ENCODE measurements around the gene TSPAN10.
"Not testable (repeated sequence)": the region's sequence is repeated elsewhere in the genome, so short reads cannot be mapped to it uniquely, and the experiment has no call there.

TSPAN10 gene

DNA sequence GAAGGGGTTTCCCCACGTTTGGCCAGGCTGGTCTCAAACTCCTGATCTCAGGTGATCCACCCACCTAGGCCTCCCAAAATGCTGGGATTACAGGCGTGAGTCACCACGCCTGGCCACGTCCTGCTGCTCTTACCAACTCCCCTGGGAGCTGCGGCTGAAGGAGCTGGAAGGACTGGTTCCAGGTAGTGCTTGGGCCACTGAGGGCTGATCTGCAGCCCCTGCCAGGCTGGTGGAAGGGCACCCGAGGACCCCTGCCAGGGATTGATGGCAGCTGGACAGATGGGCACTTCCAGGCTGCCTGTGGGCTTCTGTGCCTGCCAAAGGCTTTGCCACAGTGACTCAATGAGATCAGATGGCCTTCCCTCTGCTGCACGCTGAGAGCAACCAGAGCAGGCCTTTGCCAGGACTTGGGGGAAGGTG, 27.1 kb downstream of the TSPAN10 start:
- no peak for DNase-seq

DNA sequence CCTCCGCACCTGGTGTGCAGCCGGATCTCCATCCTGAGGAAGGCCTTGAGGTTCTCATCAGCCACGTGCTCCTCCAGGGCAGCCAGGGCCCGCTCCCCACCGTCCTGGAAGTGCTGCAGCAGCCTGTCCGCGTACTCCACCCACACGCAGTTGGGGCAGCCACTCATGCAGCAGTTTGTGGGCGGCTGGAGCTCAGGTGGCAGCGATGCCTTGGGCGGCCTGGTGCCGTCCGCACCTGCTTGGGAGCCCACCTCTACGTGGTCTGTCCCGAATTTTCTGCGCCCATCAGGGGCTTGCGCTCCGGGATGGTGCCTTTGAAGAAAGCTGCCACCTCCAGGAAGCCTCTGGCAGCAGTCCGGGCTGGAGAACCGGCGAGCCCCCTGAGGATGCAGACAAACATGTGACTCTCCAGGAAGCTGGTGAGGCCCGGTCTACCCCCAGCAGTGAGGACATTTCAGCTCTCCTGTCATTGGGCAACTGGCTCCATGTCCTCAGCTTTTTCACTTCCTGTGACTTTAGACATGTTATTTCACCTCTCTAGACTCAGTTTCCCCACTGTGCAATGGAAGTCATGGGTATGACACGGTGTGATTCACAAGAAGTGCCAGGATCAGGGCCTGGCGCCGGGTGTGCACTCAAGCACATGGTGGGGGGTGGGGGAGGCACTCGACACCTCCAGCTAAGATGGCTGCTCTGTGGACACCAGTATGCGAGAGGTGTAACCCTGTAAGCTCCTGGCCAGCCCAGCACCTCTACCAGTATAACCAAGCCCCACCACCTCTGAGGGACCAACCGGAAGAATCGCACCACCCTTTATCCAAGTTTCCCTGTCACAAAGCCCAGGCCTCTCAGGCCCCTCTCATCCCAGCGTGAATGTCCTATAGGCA, 28.5 kb downstream of the TSPAN10 start:
- DNase-seq = no peak

DNA sequence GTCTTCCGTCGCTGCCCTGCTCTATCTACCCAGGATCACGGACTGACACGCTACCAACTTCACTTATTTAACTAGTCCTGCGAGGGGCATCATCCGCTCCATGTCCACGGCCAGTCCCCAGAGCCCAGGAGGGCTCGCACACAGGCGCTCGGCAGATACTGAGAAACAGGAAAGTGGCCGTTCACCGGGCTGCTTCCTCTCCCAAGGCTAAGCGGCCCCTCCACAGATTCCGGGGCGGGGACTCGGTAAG, 29.0 kb downstream of the TSPAN10 start:
- no peak for DNase-seq

DNA sequence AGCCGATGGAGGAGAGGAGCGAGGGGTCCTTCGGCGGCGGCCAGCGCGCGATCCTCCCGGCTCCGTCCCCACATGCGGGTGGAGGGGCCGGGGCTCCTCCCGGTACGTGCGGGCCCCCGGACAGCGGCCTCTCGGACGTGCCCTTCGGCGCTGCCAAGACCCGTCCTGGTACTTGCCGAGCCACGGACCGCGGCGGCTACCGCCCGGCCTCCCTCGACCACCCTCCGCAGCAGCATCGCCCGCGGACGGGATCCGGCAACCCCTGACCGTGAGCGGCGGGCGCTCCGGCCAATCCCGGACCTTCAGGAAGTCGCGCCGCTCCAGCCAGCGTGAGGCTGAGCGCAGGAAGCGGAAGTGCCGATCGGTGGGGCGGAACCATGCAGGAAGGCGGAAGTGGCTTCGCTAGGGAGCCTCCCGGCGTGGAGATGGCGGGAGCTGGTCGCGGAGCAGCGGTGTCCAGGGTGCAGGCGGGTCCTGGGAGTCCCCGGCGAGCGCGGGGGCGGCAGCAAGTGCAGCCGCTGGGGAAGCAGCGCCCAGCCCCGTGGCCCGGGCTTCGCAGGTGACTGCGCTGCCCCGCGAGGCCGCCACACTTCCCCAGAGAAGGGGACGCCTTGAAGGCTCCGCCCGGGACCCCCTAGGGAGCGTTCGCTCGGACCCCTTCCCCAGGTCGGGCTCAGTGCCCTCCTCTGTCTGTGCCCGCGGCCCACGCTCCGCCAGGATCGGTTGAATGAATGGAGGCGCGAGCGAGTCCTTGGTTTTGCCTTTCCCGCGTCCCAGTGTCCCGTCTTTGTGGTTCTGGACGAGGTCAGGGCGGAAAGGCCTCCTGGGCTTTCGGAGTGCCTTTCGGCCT, 29.6 kb downstream of the TSPAN10 start, which contains the start of the genes CCDC137 and OXLD1:
Gene CCDC137, plus strand, starts transcription at position 396 of the 850 bp plus-strand sequence. Its CDS starts 30 bp downstream, at position 426.
Gene OXLD1, minus strand, starts transcription at position 264 of the 850 bp plus-strand sequence. Its CDS starts 28 bp downstream, at position 236.
- DNase-seq = peak; percentile 84

DNA sequence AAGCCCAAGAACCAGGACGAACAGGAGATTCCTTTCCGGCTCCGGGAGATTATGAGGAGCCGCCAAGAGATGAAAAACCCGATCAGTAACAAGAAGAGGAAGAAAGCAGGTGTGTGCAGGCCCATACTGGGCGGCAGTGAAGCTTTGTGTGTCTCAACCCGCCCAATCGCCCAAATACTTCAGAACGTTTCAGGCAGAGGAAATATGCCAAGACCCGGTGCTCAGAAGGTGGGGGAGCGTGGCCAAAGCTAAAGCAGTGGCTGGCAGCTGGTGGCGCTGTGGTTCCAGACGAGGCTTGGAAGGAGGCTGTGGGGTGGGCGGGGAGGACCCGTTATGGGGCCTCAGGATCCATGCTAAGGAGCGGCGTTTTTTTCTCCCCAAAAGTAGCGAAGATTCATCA, 30.8 kb downstream of the TSPAN10 start:
- DNase-seq = no peak

DNA sequence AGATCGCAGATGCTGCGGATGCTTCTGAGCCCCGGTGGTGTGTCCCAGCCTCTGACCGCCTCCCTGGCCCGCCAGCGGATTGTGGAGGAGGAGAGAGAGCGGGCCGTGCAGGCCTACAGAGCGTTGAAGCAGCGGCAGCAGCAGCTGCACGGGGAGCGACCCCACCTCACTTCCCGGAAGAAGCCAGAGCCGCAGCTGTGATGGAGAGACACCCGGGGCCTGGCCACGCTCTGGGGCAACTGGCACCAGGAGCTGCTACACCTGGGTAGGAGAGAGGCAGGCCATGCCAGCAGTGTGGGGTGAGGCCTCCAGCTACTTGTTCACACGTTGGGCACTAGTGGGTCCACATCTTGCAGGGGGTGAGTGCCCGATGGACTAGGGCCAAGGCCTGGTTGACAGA, 35.5 kb downstream of the TSPAN10 start:
- DNase-seq = no peak

DNA sequence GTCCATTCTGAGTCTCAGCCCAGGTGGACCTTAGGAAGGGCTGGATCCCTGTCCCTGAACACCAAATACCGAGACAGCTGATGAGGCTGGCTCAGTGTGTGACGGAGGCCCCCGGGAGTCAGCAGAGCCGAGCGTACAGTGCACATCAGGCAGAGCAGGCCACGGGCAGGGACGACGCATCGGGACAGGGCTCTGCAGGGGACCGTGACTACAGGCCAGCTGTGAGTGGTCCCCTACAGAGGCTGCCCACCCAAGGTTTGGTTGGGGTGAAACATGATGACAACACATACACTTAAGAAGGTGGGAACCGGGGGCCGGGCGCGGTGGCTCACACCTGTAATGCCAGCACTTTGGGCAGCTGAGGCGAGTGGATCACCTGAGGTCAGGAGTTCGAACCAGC, 36.0 kb downstream of the TSPAN10 start:
- no peak for DNase-seq

DNA sequence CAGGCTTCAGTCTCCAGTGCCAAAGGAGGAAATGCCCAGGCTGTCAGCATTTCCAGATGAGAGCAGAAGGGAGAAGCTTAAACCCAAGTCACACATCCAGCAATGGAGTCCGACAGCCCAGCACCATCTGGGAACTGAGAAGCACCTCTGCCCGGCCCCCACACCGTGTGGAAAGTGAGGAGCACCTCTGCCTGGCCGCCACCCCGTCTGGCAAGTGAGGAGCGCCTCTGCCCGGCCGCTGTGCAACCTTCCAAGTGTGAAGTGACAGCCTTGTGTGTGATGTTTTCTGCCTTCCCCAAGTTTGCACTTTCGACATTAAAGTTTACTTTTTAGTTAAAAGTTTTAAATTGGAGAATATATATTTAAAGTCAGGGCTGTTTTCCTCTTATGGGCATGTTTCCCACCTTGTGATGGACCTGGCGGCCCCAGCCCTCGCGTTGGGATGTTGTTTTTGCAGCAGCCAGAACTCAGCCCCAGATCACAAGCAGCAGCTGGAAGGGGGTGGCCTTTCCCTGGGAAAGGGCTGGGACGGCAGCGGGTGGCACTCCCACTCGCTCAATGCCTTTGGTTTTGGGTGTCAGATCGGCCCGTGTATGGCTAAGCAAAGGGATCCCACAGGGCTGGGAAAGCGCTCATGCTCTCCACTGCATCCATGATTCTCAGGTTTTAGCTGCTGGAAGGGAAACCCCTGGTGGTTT, 36.7 kb downstream of the TSPAN10 start:
- DNase-seq = no peak

DNA sequence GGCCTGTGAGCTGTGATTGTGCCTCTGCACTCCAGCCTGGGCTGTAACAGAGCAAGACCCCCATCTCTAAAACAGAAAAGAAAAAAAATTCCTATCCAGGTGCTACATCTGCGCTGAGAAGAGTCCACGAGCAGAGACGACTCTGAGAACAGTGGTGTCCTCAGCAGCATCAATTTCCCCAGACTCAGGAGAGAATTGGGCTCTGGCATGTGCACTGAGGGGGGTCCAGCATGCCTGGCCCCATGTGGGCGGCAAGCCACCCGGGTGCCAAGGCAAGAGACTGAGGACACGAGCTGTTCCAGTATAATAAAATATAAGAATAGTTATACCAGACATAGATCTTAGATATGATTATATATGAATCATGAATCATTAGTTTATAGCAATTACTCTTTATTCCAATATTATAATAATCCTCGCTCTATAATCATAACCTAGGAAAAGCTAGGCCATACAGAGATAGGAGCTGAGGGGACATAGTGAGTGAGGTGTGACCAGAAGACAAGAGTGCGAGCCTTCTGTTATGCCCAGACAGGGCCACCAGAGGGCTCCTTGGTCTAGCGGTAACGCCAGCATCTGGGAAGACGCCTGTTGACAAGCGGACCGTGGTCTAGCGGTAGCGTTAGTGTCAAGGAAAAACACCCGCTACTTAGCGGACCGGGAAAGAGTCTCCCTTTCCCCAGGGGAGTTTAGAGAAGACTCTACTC, 38.7 kb downstream of the TSPAN10 start:
- not testable (repeated sequence) for DNase-seq

DNA sequence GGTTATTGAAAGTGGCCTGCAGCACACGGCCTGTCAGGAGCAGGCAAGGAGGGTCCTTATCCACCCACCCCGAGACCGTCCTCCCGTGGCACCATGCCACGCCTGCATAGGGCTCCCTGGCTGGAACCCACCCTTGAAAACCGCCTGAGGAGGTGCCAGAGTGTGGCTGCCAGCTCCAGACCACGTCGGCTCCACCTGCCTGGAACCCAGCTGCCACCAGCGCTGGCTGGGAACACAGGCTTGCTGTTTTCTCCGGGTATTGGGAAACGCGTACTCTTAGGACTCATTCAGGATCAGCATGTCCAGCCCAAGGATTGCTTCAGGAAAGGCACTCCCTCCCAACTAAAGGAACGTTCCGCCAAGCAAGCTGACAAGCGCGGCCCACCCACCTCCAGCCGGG, 39.9 kb downstream of the TSPAN10 start:
- DNase-seq = no peak

DNA sequence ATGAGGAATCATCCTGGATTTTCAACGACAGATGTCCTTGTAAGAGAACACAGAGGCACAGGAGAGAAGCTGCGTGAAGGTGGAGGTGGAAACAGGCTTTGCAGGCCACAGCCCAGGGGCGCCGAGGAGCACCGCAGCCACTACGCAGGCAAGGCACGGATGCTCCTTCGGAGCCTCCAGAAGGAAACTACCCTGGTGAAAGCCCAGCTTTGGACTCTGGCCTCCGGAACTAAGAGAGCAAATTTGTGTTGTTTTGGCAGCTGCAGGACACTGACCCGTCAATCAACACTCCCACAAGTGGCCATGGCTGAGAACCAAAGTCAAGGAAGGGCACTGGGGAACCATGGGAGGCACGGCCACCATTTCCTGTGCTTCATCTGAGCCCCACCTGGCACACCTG, 43.2 kb downstream of the TSPAN10 start:
- DNase-seq = no peak

DNA sequence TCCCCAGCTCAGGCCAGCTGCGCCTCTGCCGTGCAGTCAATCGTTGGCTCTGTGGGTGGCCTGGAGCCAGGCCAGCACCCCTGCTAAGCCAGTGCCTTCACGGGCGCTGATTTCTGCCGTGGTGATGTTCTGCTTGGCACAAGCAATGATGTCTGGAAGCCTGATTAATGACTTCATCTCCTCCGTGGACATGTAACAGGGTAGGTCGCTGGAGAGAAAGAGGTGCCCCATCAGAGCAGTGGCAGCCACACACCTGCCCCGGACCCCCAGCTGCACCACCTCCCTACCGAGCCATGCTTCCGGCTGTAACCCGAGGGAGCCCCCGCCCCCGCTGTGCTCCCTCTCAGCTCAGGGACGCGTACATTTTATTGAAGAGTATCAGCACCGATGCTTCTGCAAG, 44.7 kb downstream of the TSPAN10 start:
- no peak for DNase-seq

DNA sequence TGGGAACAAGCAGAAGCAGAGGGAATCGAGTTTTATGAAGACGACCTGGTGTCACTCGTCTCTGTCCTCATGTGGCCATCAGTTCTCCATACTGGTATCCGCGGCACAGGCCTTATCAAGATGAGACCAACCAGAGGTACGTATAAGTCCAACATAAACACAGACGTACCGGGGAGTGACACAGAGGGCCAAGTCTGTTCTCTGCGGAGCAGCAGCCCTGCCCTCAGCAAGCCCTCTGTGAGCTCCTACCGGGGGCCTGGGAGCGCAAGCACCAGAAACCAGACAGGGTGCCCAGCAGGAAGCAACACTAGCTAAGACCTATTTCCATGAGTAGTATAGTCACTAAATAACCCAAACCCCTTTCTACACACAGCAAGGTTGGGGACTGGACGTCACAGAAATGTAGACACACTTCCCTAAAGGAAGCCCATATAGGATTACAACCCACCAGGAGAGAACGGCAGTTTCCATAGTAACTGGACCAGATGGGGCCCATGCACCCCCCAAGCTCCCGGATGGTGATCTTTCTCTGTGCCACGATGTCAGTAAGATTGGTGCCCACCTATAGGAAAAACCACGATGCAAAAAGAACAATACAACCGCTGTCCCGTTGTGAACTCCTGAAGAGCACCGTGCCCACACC, 45.7 kb downstream of the TSPAN10 start:
- no peak for DNase-seq

DNA sequence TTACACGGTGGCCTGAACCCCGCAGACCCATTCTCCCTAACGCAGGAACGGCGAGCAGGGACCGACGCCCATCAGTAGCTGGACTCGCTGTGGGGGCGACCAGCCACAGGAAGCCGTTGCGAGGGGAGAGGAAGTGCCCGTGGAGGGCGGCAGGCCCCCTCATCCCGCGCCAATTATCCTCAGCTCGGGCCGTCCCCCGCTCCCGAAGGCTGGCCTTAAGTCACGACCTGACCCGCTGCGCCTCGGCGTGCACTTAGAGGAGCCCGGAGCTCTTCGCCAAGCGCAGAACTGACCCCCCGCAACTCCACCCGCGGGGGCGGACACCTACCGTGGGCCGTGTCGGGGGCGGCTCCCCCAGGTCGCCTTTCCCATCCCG, 46.2 kb downstream of the TSPAN10 start:
- DNase-seq = no peak

DNA sequence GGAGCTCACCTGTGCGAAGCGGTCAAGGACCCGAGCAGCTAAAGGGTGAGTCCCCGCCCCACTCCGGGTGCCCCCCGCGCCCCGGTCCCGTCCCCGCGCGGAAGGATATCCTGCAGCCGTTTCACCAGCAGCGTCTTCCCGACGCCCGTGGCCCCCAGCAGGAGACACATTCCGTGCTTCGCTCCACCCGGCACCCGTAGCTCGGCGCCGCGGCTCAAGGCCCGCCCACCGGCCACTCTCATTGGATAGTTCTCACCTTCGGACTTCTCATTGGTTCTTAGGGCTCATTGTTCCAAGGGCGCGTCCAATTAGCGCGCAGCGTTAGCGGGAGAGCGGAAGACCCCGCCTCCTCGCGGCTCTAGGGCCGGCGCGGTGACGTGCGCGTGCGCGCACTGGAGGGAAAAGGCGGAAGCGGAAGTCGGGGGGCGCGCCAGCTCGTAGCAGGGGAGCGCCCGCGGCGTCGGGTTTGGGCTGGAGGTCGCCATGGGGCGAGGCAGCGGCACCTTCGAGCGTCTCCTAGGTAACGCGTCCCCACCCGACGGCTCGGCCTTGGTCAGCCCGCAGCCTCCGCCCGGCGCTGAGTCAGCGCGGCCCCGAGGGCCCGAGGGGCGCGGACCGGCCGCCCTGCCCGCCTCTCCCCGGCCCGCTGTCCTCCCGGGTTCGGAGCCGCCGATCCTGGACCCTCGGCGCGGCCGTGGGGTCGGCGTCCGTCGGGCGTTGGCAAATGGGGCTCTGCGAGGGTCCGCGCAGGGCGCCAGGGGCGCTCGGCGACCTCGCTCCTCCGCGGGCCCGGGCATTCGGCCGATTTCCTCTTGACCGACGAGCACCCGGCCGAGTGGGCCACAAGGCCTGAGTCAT, 46.8 kb downstream of the TSPAN10 start, which contains the start of the genes ARL16 and HGS:
Gene ARL16, minus strand, starts transcription at position 214 of the 858 bp plus-strand sequence. Its CDS starts 44 bp downstream, at position 170.
Gene HGS, plus strand, starts transcription at position 428 of the 858 bp plus-strand sequence. Its CDS starts 56 bp downstream, at position 484.
- peak; percentile 97 for DNase-seq

DNA sequence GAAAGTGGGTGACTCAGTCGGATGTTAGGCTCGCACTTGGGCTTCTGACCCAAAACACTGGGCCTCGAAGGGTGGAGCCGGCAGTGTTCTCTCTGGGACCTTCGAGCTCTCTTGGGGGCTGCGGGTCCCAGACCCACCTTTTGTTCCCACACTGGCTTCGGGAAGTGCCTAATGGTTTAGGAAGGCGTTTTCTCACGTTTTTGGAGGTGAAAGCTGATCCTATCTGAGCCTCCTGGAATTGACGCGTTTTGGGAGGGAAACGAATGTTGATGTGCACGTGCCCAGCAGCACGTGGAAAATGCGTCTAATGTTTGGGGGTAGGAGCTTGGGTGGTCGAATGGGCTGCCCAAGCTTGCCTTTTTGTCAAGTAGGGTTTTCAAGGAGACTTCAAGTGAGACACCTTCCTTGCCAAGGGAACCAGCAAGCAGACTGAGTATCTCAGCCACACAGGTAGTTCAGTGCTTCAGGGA, 47.5 kb downstream of the TSPAN10 start:
- no peak for DNase-seq

DNA sequence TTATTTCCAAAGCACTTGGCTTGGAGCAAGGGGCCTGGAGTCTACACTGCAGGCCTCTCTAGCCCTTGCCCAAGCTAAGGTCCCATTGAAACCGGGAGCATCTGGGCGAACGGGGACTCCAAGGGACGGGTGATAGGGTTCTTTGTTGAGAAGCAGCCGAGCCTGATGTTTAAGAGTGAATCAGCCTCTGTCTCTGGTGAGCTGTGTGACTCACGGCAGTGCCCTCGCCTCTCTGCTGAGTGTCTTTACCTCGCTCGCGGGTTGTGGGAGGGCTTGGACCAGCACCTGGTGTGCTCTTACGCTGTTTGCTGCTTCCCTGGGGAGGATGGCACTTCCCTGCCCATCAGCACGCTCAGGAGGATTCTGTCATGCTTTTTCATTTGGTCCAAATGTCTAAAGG, 48.1 kb downstream of the TSPAN10 start:
- no peak for DNase-seq

DNA sequence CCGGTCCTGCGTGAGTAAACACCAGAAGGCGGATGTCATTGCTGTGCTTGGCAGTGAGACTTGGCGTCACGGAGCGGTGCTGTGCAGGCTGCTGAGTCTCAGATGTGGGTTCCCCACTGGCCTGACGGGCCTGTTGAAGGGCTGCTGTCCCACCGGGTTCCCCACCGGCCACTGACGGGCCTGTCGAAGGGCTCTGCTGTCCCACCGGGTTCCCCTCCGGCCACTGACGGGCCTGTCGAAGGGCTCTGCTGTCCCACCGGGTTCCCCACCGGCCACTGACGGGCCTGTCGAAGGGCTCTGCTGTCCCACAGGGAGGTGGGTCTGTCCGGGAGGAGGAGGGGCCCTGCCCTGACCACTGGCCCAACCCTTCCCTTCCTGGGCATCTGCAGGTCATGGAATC, 49.6 kb downstream of the TSPAN10 start:
- DNase-seq = no peak

DNA sequence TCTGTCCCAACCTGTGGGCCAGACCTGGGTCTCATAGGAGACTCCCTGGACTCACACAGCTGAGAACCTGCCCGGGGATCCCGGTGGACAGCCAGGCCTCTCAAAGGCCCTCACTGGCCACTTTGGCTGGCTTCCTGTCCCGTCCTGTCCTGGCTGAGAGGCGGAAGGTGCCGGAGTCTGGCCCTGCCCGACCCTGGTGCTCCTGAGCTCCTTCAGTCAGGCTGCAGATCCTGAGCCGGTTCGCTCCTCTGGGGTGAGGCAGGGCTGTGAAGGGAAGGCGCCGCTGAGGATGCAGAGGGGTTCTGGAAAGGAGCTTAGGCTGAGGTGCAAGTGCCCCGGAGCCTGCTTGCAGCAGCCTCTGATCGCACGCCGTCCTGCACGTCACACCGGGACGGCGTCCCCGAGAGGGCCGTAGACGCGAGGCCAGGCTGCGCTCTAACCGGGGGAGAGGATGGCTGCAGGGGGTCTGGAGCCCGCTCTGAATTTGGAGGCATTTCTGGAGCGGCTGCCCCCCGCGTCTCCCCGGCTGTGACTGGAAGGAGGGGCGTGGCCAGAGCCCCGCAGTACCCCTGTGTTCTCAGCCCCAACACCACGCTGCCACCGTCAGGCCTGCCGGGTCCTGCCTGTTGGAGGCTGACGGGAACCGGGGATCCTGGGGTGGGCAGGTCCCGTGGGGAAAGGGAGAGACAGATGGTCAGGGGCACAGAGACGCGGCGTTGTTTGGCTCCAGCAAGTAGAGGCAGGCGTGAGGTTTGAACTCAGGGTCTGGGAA, 51.0 kb downstream of the TSPAN10 start:
- no peak for DNase-seq

DNA sequence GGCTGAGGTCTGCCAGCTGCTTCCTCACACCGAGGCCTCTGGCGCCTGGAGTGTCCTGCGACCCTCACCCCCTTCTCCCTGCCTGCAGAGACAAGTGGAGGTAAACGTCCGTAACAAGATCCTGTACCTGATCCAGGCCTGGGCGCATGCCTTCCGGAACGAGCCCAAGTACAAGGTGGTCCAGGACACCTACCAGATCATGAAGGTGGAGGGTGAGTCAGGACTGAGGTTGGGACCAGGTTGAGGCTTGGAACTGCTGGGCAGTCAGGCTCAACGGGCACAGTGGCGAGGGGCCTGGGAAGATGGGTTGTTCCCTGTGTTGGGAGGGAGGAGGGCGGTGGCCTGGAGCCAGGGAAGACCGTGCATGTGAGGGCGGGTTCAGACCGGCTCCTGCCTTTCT, 51.6 kb downstream of the TSPAN10 start:
- no peak for DNase-seq

Data from effector CD8-positive, alpha-beta T cell (primary cell).